H9 (cell line): Measurements from ENCODE around the gene POLR2M. TPM values are rescaled to one million over a fixed set of nuclear protein-coding genes. Genes with fewer than 3 reads are reported as not detected.

ENCODE experiments used
- DNase-seq: peaks from one replicate; pipeline ENCODE4 v3.0.0-alpha.2; 2017
- H2AFZ ChIP-seq: one replicate; pipeline ENCODE4 v1.6.1; 2013; ENCODE audit warnings: mild to moderate bottlenecking, low read length, control low read depth, moderate library complexity
- H2AK5ac ChIP-seq: 2 replicates; pipeline ENCODE4 v1.6.1; 2013; ENCODE audit warnings: low read length, control low read depth, mixed read lengths; ENCODE audit not compliant: insufficient read length
- H2BK120ac ChIP-seq: one replicate; pipeline ENCODE4 v1.6.1; 2013; ENCODE audit warnings: low read depth, mild to moderate bottlenecking, low read length, control low read depth, inconsistent platforms; ENCODE audit not compliant: poor library complexity, severe bottlenecking
- H2BK12ac ChIP-seq: 2 replicates; pipeline ENCODE4 v1.6.1; 2013; ENCODE audit warnings: low read length, control low read depth, mixed read lengths, low read depth; ENCODE audit not compliant: insufficient read length
- H2BK15ac ChIP-seq: 2 replicates; pipeline ENCODE4 v1.6.1; 2013; ENCODE audit warnings: low read depth, low read length, control low read depth
- H2BK20ac ChIP-seq: one replicate; pipeline ENCODE4 v1.6.1; 2013; ENCODE audit warnings: low read depth, mild to moderate bottlenecking, low read length, control low read depth, inconsistent platforms; ENCODE audit not compliant: poor library complexity, severe bottlenecking
- H2BK5ac ChIP-seq: 2 replicates; pipeline ENCODE4 v1.6.1; 2013; ENCODE audit warnings: low read length, control low read depth, mixed read lengths; ENCODE audit not compliant: insufficient read length
- H3K14ac ChIP-seq: 2 replicates; pipeline ENCODE4 v1.6.1; 2013; ENCODE audit warnings: low read length, control low read depth; ENCODE audit not compliant: insufficient read depth
- H3K18ac ChIP-seq: 2 replicates; pipeline ENCODE4 v1.6.1; 2013; ENCODE audit warnings: low read depth, mild to moderate bottlenecking, mixed read lengths, low read length, control low read depth; ENCODE audit not compliant: insufficient read length
- H3K23ac ChIP-seq: 2 replicates; pipeline ENCODE4 v1.6.1; 2013; ENCODE audit warnings: low read length, control low read depth, mixed read lengths, low read depth; ENCODE audit not compliant: insufficient read length
- H3K23me2 ChIP-seq: 2 replicates; pipeline ENCODE4 v1.6.1; 2013; ENCODE audit warnings: low read depth, mild to moderate bottlenecking, mixed read lengths, low read length, control low read depth; ENCODE audit not compliant: insufficient read length, poor library complexity, severe bottlenecking
- H3K27ac ChIP-seq: 2 replicates; pipeline ENCODE4 v1.5.1; 2013; ENCODE audit warnings: low read length, control low read depth, mixed read lengths, low read depth; ENCODE audit not compliant: insufficient read length
- H3K27me3 ChIP-seq: 2 replicates; pipeline ENCODE4 v1.6.1; 2013; ENCODE audit warnings: low read length, control low read depth, inconsistent platforms; ENCODE audit not compliant: insufficient read depth
- H3K4ac ChIP-seq: 2 replicates; pipeline ENCODE4 v1.6.1; 2013; ENCODE audit warnings: low read depth, mild to moderate bottlenecking, control low read depth, inconsistent platforms, low read length, moderate library complexity
- H3K4me1 ChIP-seq: 2 replicates; pipeline ENCODE4 v1.6.1; 2013; ENCODE audit warnings: low read length, control low read depth, inconsistent platforms; ENCODE audit not compliant: insufficient read depth
- H3K4me2 ChIP-seq: 2 replicates; pipeline ENCODE4 v1.6.1; 2013; ENCODE audit warnings: low read length, control low read depth, mixed read lengths; ENCODE audit not compliant: insufficient read length, insufficient read depth
- H3K56ac ChIP-seq: 2 replicates; pipeline ENCODE4 v1.6.1; 2013; ENCODE audit warnings: low read depth, mild to moderate bottlenecking, mixed read lengths, low read length, control low read depth; ENCODE audit not compliant: insufficient read length
- H3K79me1 ChIP-seq: 2 replicates; pipeline ENCODE4 v1.6.1; 2013; ENCODE audit warnings: low read depth, mild to moderate bottlenecking, moderate library complexity, low read length, control low read depth, inconsistent platforms; ENCODE audit not compliant: insufficient read depth, poor library complexity, severe bottlenecking
- H3K79me2 ChIP-seq: 2 replicates; pipeline ENCODE4 v1.6.1; 2013; ENCODE audit warnings: low read length, control low read depth, inconsistent platforms; ENCODE audit not compliant: insufficient read depth
- H3K9ac ChIP-seq: 2 replicates; pipeline ENCODE4 v1.6.1; 2013; ENCODE audit warnings: low read length, control low read depth, mixed read lengths; ENCODE audit not compliant: insufficient read length; ENCODE audit errors: extremely low read depth
- H3K9me3 ChIP-seq: one replicate; pipeline ENCODE4 v1.6.1; 2013; ENCODE audit warnings: low read depth, low read length, inconsistent platforms; ENCODE audit not compliant: control insufficient read depth
- H3T11ph ChIP-seq: one replicate; pipeline ENCODE4 v1.6.1; 2013; ENCODE audit warnings: mild to moderate bottlenecking, low read length, control low read depth, inconsistent platforms
- H4K20me1 ChIP-seq: one replicate; pipeline ENCODE4 v1.6.1; 2013; ENCODE audit not compliant: control insufficient read depth, insufficient read length, insufficient read depth
- H4K5ac ChIP-seq: 2 replicates; pipeline ENCODE4 v1.6.1; 2013; ENCODE audit warnings: low read depth, mild to moderate bottlenecking, mixed read lengths, low read length, control low read depth; ENCODE audit not compliant: insufficient read length
- H4K8ac ChIP-seq: replicated peaks from 2 replicates; pipeline ENCODE4 v1.6.1; 2013; ENCODE audit warnings: low read length, control low read depth, mixed read lengths, low read depth; ENCODE audit not compliant: insufficient read length
- H4K91ac ChIP-seq: 2 replicates; pipeline ENCODE4 v1.6.1; 2013; ENCODE audit warnings: low read depth, mild to moderate bottlenecking, moderate library complexity, mixed read lengths, low read length, control low read depth; ENCODE audit not compliant: insufficient read length
- H3K27ac Mint-ChIP-seq, 3 experiments: 2 replicates in 2 of 3; 3 replicates in 1 of 3; pipeline ENCODE4 v1.8.0; 2020 to 2021; ENCODE audit warnings: mixed read lengths in 3 of 3, mild to moderate bottlenecking in 1 of 3, moderate library complexity in 1 of 3
- H3K27me3 Mint-ChIP-seq: 2 replicates; pipeline ENCODE4 v1.8.0; 2021; ENCODE audit warnings: low read depth, mild to moderate bottlenecking, moderate library complexity, mixed read lengths
- H3K36me3 Mint-ChIP-seq, 3 experiments: 2 replicates in 2 of 3; 3 replicates in 1 of 3; pipeline ENCODE4 v1.8.0; 2020 to 2021; ENCODE audit warnings: low read depth in 3 of 3, mixed read lengths in 3 of 3; ENCODE audit not compliant: insufficient read depth in 1 of 3
- H3K4me1 Mint-ChIP-seq, 2 experiments: 2 replicates each; pipeline ENCODE4 v1.8.0; 2020; ENCODE audit warnings: mixed read lengths in 2 of 2
- H3K4me3 Mint-ChIP-seq, 2 experiments: 2 replicates in 1 of 2; 3 replicates in 1 of 2; pipeline ENCODE4 v1.8.0; 2020 to 2021; ENCODE audit warnings: mild to moderate bottlenecking in 2 of 2, mixed read lengths in 2 of 2, moderate library complexity in 1 of 2
- H3K9me3 Mint-ChIP-seq, 2 experiments: 2 replicates in 1 of 2; 3 replicates in 1 of 2; pipeline ENCODE4 v1.8.0; 2020; ENCODE audit warnings: mild to moderate bottlenecking in 2 of 2, mixed read lengths in 2 of 2, moderate library complexity in 1 of 2
- CTCF ChIP-seq: fragments of 200-600 bp; sonication (generic); conservative IDR thresholded peaks from 3 replicates; pipeline ENCODE4 v1.8.0; 2021; ENCODE audit warnings: antibody characterized with exemption, mild to moderate bottlenecking
- WGBS: extraction: QIAGEN DNeasy Blood & Tissue Kit; methylation state at CpG from one replicate; pipeline ENCODE4 v1.1.7; 2013; ENCODE audit warnings: missing lambda C conversion rate, low lambda C conversion rate, mixed read lengths; ENCODE audit not compliant: insufficient read length; ENCODE audit errors: extremely low coverage; 5-methylcytosine and 5-hydroxymethylcytosine counted together
- total RNA-seq: library from RNA; stranded (reverse); gene quantifications from 2 replicates; pipeline ENCODE4 v1.2.1, GENCODE V29; 2021

POLR2M gene
- total RNA-seq, 1 experiment from 2014 or later, result 67.3 TPM

DNA sequence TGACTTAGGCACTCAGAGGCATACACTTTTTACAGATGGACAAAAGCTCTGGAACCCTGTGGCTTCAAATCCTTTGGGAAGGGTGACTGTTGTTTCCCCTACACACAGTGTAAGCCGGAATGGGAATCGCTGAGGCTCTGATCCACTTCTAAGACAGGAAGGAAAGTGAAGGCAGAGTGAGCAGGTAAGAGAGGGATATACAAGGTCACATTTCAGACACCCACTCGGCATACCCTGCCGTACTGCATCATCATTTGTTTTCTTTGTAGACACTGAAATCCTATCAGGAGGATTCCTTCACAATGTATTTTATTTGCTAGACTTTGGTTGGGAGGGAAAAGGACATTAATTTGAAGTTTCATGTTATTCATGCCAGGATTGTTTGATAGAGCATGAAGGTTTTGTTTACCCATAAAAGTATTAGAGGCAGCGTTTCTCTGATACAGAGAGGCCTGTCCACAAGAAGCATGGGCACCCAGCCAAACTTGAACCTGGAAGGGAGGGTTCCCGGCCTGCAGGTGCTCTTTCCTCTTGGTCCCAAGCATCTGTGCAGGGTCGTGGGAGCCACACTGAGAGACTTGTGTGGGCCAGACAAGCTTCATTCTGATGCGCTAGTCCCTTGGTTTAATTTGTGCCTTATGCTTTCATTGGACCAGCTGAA lies 21.9 kb upstream of the POLR2M start:
- Histone ChIP-seq H2AK5ac (no peak overlapping the region), H3K18ac (no peak overlapping the region), H4K8ac (no peak overlapping the region), H3K79me2 (no peaks in the 10 kb centered on the region), H3K79me1 (no peaks in the 10 kb centered on the region), H3T11ph (no peak overlapping the region), H3K23me2 (no peaks in the 10 kb centered on the region), H4K5ac (no peak overlapping the region), H2BK15ac (no peak overlapping the region), H3K27me3 (no peaks in the 10 kb centered on the region), H3K23ac (no peak overlapping the region), H4K91ac (no peak overlapping the region), H4K20me1 (no peaks in the 10 kb centered on the region), H2BK12ac (no peak overlapping the region), H3K9ac (no peak overlapping the region), H3K9me3 (no peaks in the 10 kb centered on the region), H2BK120ac (no peak overlapping the region), H3K14ac (no peak overlapping the region), H3K27ac (no peak overlapping the region), H2BK5ac (no peak overlapping the region), H3K4me1 (no peaks in the 10 kb centered on the region; the same call in 1 of the 2 replicates), H3K4me2 (no peak overlapping the region), H3K56ac (no peak overlapping the region), H2BK20ac (no peak overlapping the region), H2AFZ (no peak overlapping the region), H3K4ac (no peak overlapping the region)
- no peaks in the 10 kb centered on the region for H3K36me3 Mint-ChIP-seq
- TF ChIP-seq CTCF, result no peak
- no peak overlapping the region for H3K4me3 Mint-ChIP-seq
- H3K9me3 Mint-ChIP-seq, result no peaks in the 10 kb centered on the region
- no peak overlapping the region; a peak in 1 of 7 replicates for H3K27ac Mint-ChIP-seq
- H3K4me1 Mint-ChIP-seq, result 0 out of 4 replicates have a peak, but pooled peaks cover 3% of the 10 kb centered on the region in 2 experiments
- H3K27me3 Mint-ChIP-seq, result no peaks in the 10 kb centered on the region
- no CpG with 5 or more reads among the region's 8 CpGs for WGBS
- DNase-seq, result no peak
